ENCODE data around the gene RASEF. TPM values are rescaled to one million over a fixed set of nuclear protein-coding genes. Genes with fewer than 3 reads are reported as not detected.

RASEF gene
- total RNA-seq, 6 experiments from 2014 or later: 0.73 to 6.1 (median 1.9) TPM

- intact Hi-C loops (cut with DNase I): no loop called here
- whole genome bisulfite sequencing (ENCODE audit: insufficient coverage, low coverage, low lambda C conversion rate, missing lambda C conversion rate): 30% methylated on average over 1 of the region's 1 CpG
- Histone ChIP-seq H3K4me3 (no peak overlapping the region), H3K9me3 (no peaks in the 10 kb centered on the region), H3K4me1 (no peaks in the 10 kb centered on the region), H3K27ac (no peak overlapping the region), H3K27me3 (no peaks in the 10 kb centered on the region), H3K36me3 (no peaks in the 10 kb centered on the region)
- ATAC-seq: no peak
- TF ChIP-seq POLR2A (IDR thresholded peaks at IDR 0.05) (no peak), CTCF (IDR thresholded peaks at IDR 0.05) (no peak)
- DNase-seq: no peak
These were observed 39.8 kb downstream of the RASEF start for GRCh38 chr9:83023151-83023550.

GRCh38 chr9:83020864-83021263 lies 42.1 kb downstream of the RASEF start:
- WGBS (ENCODE audit: insufficient coverage, low coverage, low lambda C conversion rate, missing lambda C conversion rate): 75% methylated on average over 2 of the region's 2 CpGs
- Histone ChIP-seq H3K27ac (no peak overlapping the region), H3K27me3 (no peaks in the 10 kb centered on the region), H3K36me3 (no peaks in the 10 kb centered on the region), H3K9me3 (no peaks in the 10 kb centered on the region), H3K4me1 (no peaks in the 10 kb centered on the region), H3K4me3 (no peak overlapping the region)
- DNase-seq: no peak
- no peak for ATAC-seq
- TF ChIP-seq CTCF (IDR thresholded peaks at IDR 0.05): no peak
- no peak for TF ChIP-seq POLR2A (IDR thresholded peaks at IDR 0.05)
- intact Hi-C loops (cut with DNase I): no loop called here

GRCh38 chr9:83020327-83020726 lies 42.6 kb downstream of the RASEF start:
- Histone ChIP-seq H3K27me3 (no peaks in the 10 kb centered on the region), H3K36me3 (no peaks in the 10 kb centered on the region), H3K4me3 (no peak overlapping the region), H3K4me1 (no peaks in the 10 kb centered on the region), H3K9me3 (no peaks in the 10 kb centered on the region), H3K27ac (no peak overlapping the region)
- DNase-seq (no peak), ATAC-seq (no peak)
- intact Hi-C loops (cut with DNase I): no loop called here
- WGBS (ENCODE audit: insufficient coverage, low coverage, low lambda C conversion rate, missing lambda C conversion rate): 81% methylated on average over 4 of the region's 7 CpGs
- TF ChIP-seq CTCF (IDR thresholded peaks at IDR 0.05) (no peak), POLR2A (IDR thresholded peaks at IDR 0.05) (no peak)

- no peak for DNase-seq
- Histone ChIP-seq H3K27me3 (no peaks in the 10 kb centered on the region), H3K27ac (no peak overlapping the region), H3K4me3 (no peak overlapping the region), H3K36me3 (no peaks in the 10 kb centered on the region), H3K9me3 (no peaks in the 10 kb centered on the region), H3K4me1 (no peaks in the 10 kb centered on the region)
- 59% methylated on average over 2 of the region's 2 CpGs for WGBS (ENCODE audit: insufficient coverage, low coverage, low lambda C conversion rate, missing lambda C conversion rate)
- TF ChIP-seq CTCF (IDR thresholded peaks at IDR 0.05): no peak
- TF ChIP-seq POLR2A (IDR thresholded peaks at IDR 0.05): no peak
- intact Hi-C loops (cut with DNase I): no loop called here
- ATAC-seq: no peak
These were observed 43.7 kb downstream of the RASEF start for GRCh38 chr9:83019246-83019645.

- intact Hi-C loops (cut with DNase I): no loop called here
- Histone ChIP-seq H3K9me3 (no peaks in the 10 kb centered on the region), H3K4me3 (no peak overlapping the region), H3K36me3 (no peaks in the 10 kb centered on the region), H3K4me1 (peaks cover 0 to 11% (median 0%) of the 10 kb centered on the region in 4 donors), H3K27ac (no peak overlapping the region), H3K27me3 (no peaks in the 10 kb centered on the region)
- no peak for DNase-seq
- TF ChIP-seq CTCF (IDR thresholded peaks at IDR 0.05) (no peak), POLR2A (IDR thresholded peaks at IDR 0.05) (no peak)
- WGBS (ENCODE audit: insufficient coverage, low coverage, low lambda C conversion rate, missing lambda C conversion rate): 78% methylated on average over 2 of the region's 2 CpGs
- ATAC-seq: no peak
These were observed 47.0 kb downstream of the RASEF start for GRCh38 chr9:83015897-83016296.
